ENCODE data around the gene ZFY. TPM values are rescaled to one million over a fixed set of nuclear protein-coding genes. Genes with fewer than 3 reads are reported as not detected.

ZFY gene
- total and polyA plus RNA-seq, 2 of the 8 experiments (the other 6 are each of a cell fraction or from before 2014, with no cell fraction given), result 1.5 to 8.9 TPM

DNA sequence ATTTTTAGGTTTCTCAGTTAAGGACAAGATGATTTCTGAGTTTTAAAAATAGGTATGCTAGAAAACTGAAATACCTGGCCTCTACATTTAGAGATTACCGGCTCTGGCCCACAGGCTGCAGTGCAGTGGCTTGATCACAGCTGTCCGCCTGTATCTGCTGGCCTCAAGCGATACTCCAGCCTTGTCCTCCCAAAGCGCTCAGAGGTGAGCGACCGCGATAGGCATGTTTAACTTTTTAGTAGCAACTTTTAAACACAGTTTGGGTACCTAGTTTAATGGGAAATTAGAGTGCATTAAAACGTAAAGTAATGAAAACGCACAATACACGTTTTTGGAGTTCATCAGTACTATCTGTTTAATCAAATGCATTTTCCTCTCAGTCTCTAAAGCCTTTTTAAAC, 1.1 kb upstream of the ZFY start (continued):
- TF ChIP-seq, protein P1, sequence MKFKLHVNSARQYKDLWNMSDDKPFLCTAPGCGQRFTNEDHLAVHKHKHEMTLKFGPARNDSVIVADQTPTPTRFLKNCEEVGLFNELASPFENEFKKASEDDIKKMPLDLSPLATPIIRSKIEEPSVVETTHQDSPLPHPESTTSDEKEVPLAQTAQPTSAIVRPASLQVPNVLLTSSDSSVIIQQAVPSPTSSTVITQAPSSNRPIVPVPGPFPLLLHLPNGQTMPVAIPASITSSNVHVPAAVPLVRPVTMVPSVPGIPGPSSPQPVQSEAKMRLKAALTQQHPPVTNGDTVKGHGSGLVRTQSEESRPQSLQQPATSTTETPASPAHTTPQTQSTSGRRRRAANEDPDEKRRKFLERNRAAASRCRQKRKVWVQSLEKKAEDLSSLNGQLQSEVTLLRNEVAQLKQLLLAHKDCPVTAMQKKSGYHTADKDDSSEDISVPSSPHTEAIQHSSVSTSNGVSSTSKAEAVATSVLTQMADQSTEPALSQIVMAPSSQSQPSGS (IDR thresholded peaks at IDR 0.05; ENCODE audit: low read length), result no peak
- no peak for TF ChIP-seq BACH1 (IDR thresholded peaks at IDR 0.05; ENCODE audit: low read length)
- TF ChIP-seq EP300 (IDR thresholded peaks at IDR 0.05; ENCODE audit: borderline replicate concordance in 1 of 2, low read depth in 2 of 2, low read length in 2 of 2), result no peak
- no peak for TF ChIP-seq SIX5 (IDR thresholded peaks at IDR 0.05; ENCODE audit: low read depth, low read length)
- TF ChIP-seq JUN (IDR thresholded peaks at IDR 0.05; ENCODE audit: low read depth, low read length), result no peak
- no peak for TF ChIP-seq GTF2F1 (IDR thresholded peaks at IDR 0.05; ENCODE audit: borderline replicate concordance, low read depth, low read length)
- no peak for TF ChIP-seq SRF (IDR thresholded peaks at IDR 0.05; ENCODE audit: low read depth, low read length)
- TF ChIP-seq KDM1A (IDR thresholded peaks at IDR 0.05; ENCODE audit: borderline replicate concordance, low read length), result no peak
- no peak for TF ChIP-seq GABPA (IDR thresholded peaks at IDR 0.05; ENCODE audit: borderline replicate concordance, insufficient read depth, low read length)
- TF ChIP-seq, protein P2, sequence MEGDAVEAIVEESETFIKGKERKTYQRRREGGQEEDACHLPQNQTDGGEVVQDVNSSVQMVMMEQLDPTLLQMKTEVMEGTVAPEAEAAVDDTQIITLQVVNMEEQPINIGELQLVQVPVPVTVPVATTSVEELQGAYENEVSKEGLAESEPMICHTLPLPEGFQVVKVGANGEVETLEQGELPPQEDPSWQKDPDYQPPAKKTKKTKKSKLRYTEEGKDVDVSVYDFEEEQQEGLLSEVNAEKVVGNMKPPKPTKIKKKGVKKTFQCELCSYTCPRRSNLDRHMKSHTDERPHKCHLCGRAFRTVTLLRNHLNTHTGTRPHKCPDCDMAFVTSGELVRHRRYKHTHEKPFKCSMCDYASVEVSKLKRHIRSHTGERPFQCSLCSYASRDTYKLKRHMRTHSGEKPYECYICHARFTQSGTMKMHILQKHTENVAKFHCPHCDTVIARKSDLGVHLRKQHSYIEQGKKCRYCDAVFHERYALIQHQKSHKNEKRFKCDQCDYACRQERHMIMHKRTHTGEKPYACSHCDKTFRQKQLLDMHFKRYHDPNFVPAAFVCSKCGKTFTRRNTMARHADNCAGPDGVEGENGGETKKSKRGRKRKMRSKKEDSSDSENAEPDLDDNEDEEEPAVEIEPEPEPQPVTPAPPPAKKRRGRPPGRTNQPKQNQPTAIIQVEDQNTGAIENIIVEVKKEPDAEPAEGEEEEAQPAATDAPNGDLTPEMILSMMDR (IDR thresholded peaks at IDR 0.05; ENCODE audit: control extremely low read depth in 1 of 3, insufficient read depth in 1 of 3, low read depth in 1 of 3, low read length in 3 of 3), result no peak
- no peak for TF ChIP-seq BCL11A (IDR thresholded peaks at IDR 0.05; ENCODE audit: low read depth in 2 of 2, low read length in 2 of 2)

All from H1 (cell line).